Liver (tissue), 9 donors: Measurements from ENCODE around the gene KCP. TPM values are rescaled to one million over a fixed set of nuclear protein-coding genes. Genes with fewer than 3 reads are reported as not detected.

Experiments
- DNase-seq: peaks from one replicate; pipeline ENCODE4 v3.0.0-alpha.2; 2017; ENCODE audit warnings: low spot score
- H3K27ac ChIP-seq, 2 donors: one replicate each; pipeline ENCODE4 v1.7.0; 2013; ENCODE audit warnings: inconsistent platforms in 2 of 2, low read length in 2 of 2, control low read depth in 1 of 2, low read depth in 1 of 2, mild to moderate bottlenecking in 1 of 2
- H3K27me3 ChIP-seq, 4 donors: one replicate each; pipeline versions ENCODE4 v1.6.1 to v1.7.0; 2013; ENCODE audit warnings: low read length in 3 of 4, inconsistent platforms in 1 of 4, mild to moderate bottlenecking in 1 of 4, moderate library complexity in 1 of 4; ENCODE audit not compliant: control insufficient read depth in 4 of 4, insufficient read depth in 4 of 4
- H3K36me3 ChIP-seq, 4 donors: one replicate each; pipeline versions ENCODE4 v1.6.1 to v1.7.0; 2013; ENCODE audit warnings: low read length in 3 of 4, mild to moderate bottlenecking in 3 of 4, low read depth in 1 of 4, moderate library complexity in 1 of 4; ENCODE audit not compliant: control insufficient read depth in 4 of 4, insufficient read depth in 3 of 4
- H3K4me1 ChIP-seq, 4 donors: one replicate each; pipeline versions ENCODE4 v1.6.1 to v1.7.0; 2013; ENCODE audit warnings: low read length in 3 of 4, mild to moderate bottlenecking in 3 of 4, moderate library complexity in 1 of 4; ENCODE audit not compliant: control insufficient read depth in 4 of 4, insufficient read depth in 4 of 4
- H3K4me3 ChIP-seq, 3 donors: one replicate each; pipeline versions ENCODE4 v1.6.1 to v1.7.0; 2013; ENCODE audit warnings: low read length in 3 of 3, control low read depth in 1 of 3, low read depth in 1 of 3, mild to moderate bottlenecking in 1 of 3
- H3K9ac ChIP-seq, 2 donors: one replicate each; pipeline ENCODE4 v1.7.0; 2013; ENCODE audit warnings: low read length in 2 of 2, mild to moderate bottlenecking in 2 of 2, moderate library complexity in 2 of 2, control low read depth in 1 of 2, low read depth in 1 of 2
- H3K9me3 ChIP-seq, 4 donors: one replicate each; pipeline versions ENCODE4 v1.6.1 to v1.7.0; 2013; ENCODE audit warnings: low read length in 3 of 4; ENCODE audit not compliant: control insufficient read depth in 4 of 4
- EGR1 ChIP-seq, 2 donors: IDR thresholded peaks; 2 replicates each; pipeline ENCODE4 v1.6.1; 2016 to 2018; ENCODE audit warnings: antibody characterized with exemption in 2 of 2, low read depth in 2 of 2
- FOXA2 ChIP-seq: IDR thresholded peaks from 2 replicates; pipeline ENCODE4 v1.6.1; 2016; ENCODE audit warnings: antibody characterized with exemption
- GABPA ChIP-seq, 2 donors: IDR thresholded peaks in 1 of 2; conservative IDR thresholded peaks in 1 of 2; 2 replicates each; pipeline ENCODE4 v1.6.1; 2016; ENCODE audit warnings: antibody characterized with exemption in 2 of 2, mild to moderate bottlenecking in 1 of 2, moderate library complexity in 1 of 2
- HNF4A ChIP-seq, 2 donors: conservative IDR thresholded peaks; 2 replicates each; pipeline ENCODE4 v1.6.1; 2016; ENCODE audit warnings: antibody characterized with exemption in 2 of 2, mild to moderate bottlenecking in 2 of 2
- HNF4G ChIP-seq: IDR thresholded peaks from 2 replicates; pipeline ENCODE4 v1.6.1; 2016; ENCODE audit warnings: antibody characterized with exemption
- JUND ChIP-seq, 2 donors: IDR thresholded peaks; 2 replicates each; pipeline ENCODE4 v1.6.1; 2016; ENCODE audit warnings: antibody characterized with exemption in 2 of 2
- MAX ChIP-seq: IDR thresholded peaks from 2 replicates; pipeline ENCODE4 v1.6.1; 2016; ENCODE audit warnings: antibody characterized with exemption
- NR2F2 ChIP-seq: IDR thresholded peaks from 2 replicates; pipeline ENCODE4 v1.6.1; 2016; ENCODE audit warnings: antibody characterized with exemption
- RAD21 ChIP-seq, 2 donors: IDR thresholded peaks; 2 replicates each; pipeline ENCODE4 v1.6.1; 2016; ENCODE audit warnings: antibody characterized with exemption in 2 of 2, mild to moderate bottlenecking in 2 of 2
- REST ChIP-seq: IDR thresholded peaks from 2 replicates; pipeline ENCODE4 v1.6.1; 2016; ENCODE audit warnings: antibody characterized with exemption, mild to moderate bottlenecking
- RXRA ChIP-seq, 2 donors: IDR thresholded peaks; 2 replicates each; pipeline ENCODE4 v1.6.1; 2017 to 2018; ENCODE audit warnings: antibody characterized with exemption in 2 of 2, mild to moderate bottlenecking in 1 of 2
- SP1 ChIP-seq: IDR thresholded peaks from 2 replicates; pipeline ENCODE4 v1.6.1; 2018; ENCODE audit warnings: antibody characterized with exemption, mild to moderate bottlenecking
- TAF1 ChIP-seq: conservative IDR thresholded peaks from 2 replicates; pipeline ENCODE4 v1.6.1; 2016; ENCODE audit warnings: antibody characterized with exemption, mild to moderate bottlenecking
- ZBTB33 ChIP-seq: IDR thresholded peaks from 2 replicates; pipeline ENCODE4 v1.6.1; 2016; ENCODE audit warnings: antibody characterized with exemption
- WGBS: extraction: QIAGEN DNeasy Blood & Tissue Kit; methylation state at CpG from one replicate; pipeline ENCODE4 v1.1.7; 2013; 5-methylcytosine and 5-hydroxymethylcytosine counted together
- polyA plus RNA-seq, 2 donors: library from polyadenylated mRNA; stranded (reverse) in 1 of 2; unstranded in 1 of 2; fragments of 200-250 nt in 1 of 2; fragments of >200 nt in 1 of 2; fragmentation: Nextera tagmentation in 1 of 2; extraction: Ambion mirVana in 1 of 2; gene quantifications; one replicate each; pipeline versions ENCODE4 v1.2.1 to v1.2.3, GENCODE V29; 2013 to 2015
- total RNA-seq, 2 donors: library from RNA; depleted of rRNA; stranded (reverse); fragments of >200 nt; gene quantifications; one replicate each; pipeline ENCODE4 v1.2.3, GENCODE V29; 2014
- TF ChIP-seq, protein P1 (sequence below): IDR thresholded peaks from 2 replicates; pipeline ENCODE4 v1.6.1; 2016; ENCODE audit warnings: antibody characterized with exemption
- donor health status: healthy.
- donor health status: healthy.
- donor health status: healthy.
- donor health status: healthy.
- donor health status: healthy.

The KCP gene
- total and polyA plus RNA-seq, 4 donors = 0.02 to 0.08 (median 0.05) TPM; not detected in 1

DNA sequence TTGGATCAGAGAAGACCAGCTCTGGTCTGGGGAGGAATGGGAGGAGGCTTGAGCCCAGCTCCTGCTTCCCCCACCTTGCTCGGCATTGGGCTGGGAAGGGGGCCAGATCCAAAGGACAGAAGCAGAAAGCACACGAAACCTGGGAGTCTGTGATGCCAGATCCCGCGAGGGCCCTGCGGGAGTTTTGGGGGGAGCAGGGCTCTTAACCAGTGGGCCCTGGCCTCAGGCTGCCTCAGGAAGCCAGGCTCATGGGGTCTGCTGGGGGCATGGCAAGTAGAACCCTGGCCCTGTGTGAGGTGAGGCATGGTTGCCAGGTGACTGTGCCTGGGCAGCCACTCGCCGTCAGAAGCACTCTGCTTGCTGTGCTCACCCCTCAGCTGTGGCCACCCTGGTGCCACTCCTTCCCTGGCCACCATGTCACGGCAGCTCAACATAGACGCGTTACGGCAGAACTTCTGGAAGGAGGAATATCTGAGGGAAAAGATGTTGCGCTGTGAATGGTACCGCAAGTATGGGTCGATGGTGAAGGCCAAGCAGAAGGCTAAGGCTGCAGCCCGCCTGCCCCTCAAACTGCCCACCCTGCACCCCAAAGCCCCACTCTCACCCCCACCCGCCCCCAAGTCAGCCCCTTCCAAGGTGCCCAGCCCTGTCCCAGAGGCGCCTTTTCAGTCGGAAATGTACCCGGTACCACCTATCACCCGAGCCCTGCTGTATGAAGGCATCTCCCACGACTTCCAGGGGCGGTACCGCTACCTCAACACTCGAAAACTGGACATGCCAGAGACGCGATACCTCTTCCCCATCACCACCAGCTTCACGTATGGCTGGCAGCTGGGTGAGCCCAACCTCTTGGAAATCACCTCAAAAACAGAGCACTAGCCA lies 44.3 kb downstream of the KCP start:
- no peak overlapping the region for H3K9ac ChIP-seq
- 96% methylated on average over 27 of the region's 27 CpGs for WGBS
- no peaks in the 10 kb centered on the region for H3K9me3 ChIP-seq
- peaks cover 0 to 9% (median under 1%) of the 10 kb centered on the region in 4 donors for H3K36me3 ChIP-seq
- H3K27ac ChIP-seq = no peak overlapping the region
- no peak overlapping the region for H3K4me3 ChIP-seq
- no peak for DNase-seq
- TF ChIP-seq HNF4A (conservative IDR thresholded peaks at IDR 0.05) = no peak
- no peak for TF ChIP-seq MAX
- no peak for TF ChIP-seq JUND (IDR thresholded peaks at IDR 0.05)
- TF ChIP-seq EGR1 (IDR thresholded peaks at IDR 0.05; ENCODE audit: low read depth in 2 of 2) = no peak
- no peak for TF ChIP-seq ZBTB33
- peaks cover 16 to 27% (median 21%) of the 10 kb centered on the region in 4 donors for H3K4me1 ChIP-seq
- no peaks in the 10 kb centered on the region for H3K27me3 ChIP-seq

- TF ChIP-seq RAD21 (IDR thresholded peaks at IDR 0.05) (no peak), RXRA (IDR thresholded peaks at IDR 0.05) (no peak), GABPA (IDR thresholded peaks at IDR 0.05 in 1 of 2, conservative IDR thresholded peaks at IDR 0.05 in 1 of 2) (no peak), NR2F2 (no peak), TAF1 (no peak), HNF4G (no peak), REST (no peak), EGR1 (IDR thresholded peaks at IDR 0.05; ENCODE audit: low read depth in 2 of 2) (no peak), HNF4A (conservative IDR thresholded peaks at IDR 0.05) (no peak), FOXA2 (no peak), SP1 (no peak)
- TF ChIP-seq, protein P1, sequence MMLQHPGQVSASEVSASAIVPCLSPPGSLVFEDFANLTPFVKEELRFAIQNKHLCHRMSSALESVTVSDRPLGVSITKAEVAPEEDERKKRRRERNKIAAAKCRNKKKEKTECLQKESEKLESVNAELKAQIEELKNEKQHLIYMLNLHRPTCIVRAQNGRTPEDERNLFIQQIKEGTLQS = no peak
- Histone ChIP-seq H3K27ac (no peak overlapping the region), H3K4me3 (no peak overlapping the region), H3K27me3 (no peaks in the 10 kb centered on the region), H3K4me1 (peaks cover 16 to 27% (median 21%) of the 10 kb centered on the region in 4 donors), H3K9ac (no peak overlapping the region), H3K9me3 (no peaks in the 10 kb centered on the region), H3K36me3 (peaks cover 0 to 9% (median under 1%) of the 10 kb centered on the region in 4 donors)
- 96% methylated on average over 12 of the region's 12 CpGs for WGBS
- DNase-seq = no peak
Observed at GRCh38 chr7:128865303-128865702, 45.2 kb downstream of the KCP start.
